ENCODE results near the gene LHFPL3. TPM values are rescaled to one million over a fixed set of nuclear protein-coding genes. Genes with fewer than 3 reads are reported as not detected.

Gene LHFPL3
- polyA plus RNA-seq, 1 of the 3 experiments (the other 2 are of a cell fraction): not detected

DNA sequence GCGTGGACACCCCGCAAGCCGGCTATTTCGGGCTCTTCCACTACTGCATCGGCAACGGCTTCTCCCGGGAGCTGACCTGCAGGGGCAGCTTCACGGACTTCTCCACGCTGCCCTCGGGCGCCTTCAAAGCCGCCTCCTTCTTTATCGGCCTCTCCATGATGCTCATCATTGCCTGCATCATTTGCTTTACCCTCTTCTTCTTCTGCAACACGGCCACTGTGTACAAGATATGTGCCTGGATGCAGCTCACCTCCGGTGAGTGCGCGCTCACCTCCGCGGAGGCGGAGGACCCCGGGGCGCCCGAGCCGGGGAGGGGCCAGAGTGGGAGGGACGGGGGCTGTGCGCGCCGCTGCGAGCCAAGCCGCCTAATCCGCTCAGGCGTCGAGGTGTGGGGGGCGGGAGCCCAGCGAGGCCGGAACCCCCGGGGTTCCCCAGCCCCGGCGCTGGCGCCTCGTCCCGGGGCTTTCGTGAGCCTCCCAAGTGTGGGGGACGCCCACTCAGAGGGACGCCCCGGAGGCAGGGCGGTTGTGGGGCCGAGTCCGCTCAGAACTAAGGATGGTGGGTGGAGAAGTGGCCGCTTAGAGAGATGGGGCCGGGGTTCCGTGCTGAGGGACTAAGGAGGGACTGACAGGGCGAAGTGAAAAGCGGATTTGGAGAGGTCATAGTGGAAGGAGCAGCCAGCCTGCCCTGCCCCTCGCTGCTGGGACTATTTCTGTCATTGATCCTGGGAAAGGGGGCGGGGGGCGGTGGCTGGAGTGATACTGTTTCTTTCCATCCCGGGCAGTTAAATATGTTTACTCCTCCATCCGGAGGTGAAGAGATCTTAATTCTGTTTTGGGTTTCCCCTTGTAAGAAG lies 795 bp downstream of the LHFPL3 start:
- ChIA-PET POLR2A (interaction anchor here (0.7 kb wide), 1 partner anchor 8 kb away, joined by 3 read pairs; no protein-coding TSS in a partner anchor), CTCF (interaction anchor here (0.9 to 3.0 kb wide), 9 partner anchors 9 to 555 kb away, joined by 3 to 17 read pairs (median 5); no protein-coding TSS in a partner anchor)
- 3% methylated on average over 39 of the region's 59 CpGs for WGBS (ENCODE audit: low lambda C conversion rate)
- Histone ChIP-seq H3F3A (replicated peaks; ENCODE audit: insufficient read depth) (no peaks in the 10 kb centered on the region), H2AFZ (ENCODE audit: low read depth) (peak overlapping the region; percentile 35; the same call in 1 of the 2 replicates), H3K4me2 (peak overlapping the region; percentile 82), H3K4me3 (ENCODE audit: low read depth in 2 of 2, low read length in 1 of 2) (peak overlapping the region; percentile 30 to 57), H3K79me2 (ENCODE audit: insufficient read depth) (no peaks in the 10 kb centered on the region), H3K27me3 (ENCODE audit: insufficient read depth) (peaks cover 43% of the 10 kb centered on the region), H3K9me2 (no peaks in the 10 kb centered on the region), H3K36me3 (replicated peaks in 1 of 2; ENCODE audit: control insufficient read depth in 1 of 2, insufficient read depth in 2 of 2, low read length in 1 of 2) (no peaks in the 10 kb centered on the region), H3K4me1 (ENCODE audit: control insufficient read depth in 1 of 2, insufficient read depth in 2 of 2, low read depth in 1 of 2, low read length in 1 of 2) (peaks cover 0 to 5% of the 10 kb centered on the region in 2 experiments; a peak in 1 of 4 replicates), H3K27ac (ENCODE audit: low read depth in 2 of 2, low read length in 1 of 2) (no peak overlapping the region), H4K20me1 (ENCODE audit: insufficient read depth) (no peaks in the 10 kb centered on the region), H3K9me3 (no peaks in the 10 kb centered on the region), H3K9ac (no peak overlapping the region)
- peak; percentile 62 for DNase-seq
- TF ChIP-seq EP300 (IDR thresholded peaks at IDR 0.05; ENCODE audit: borderline replicate concordance in 1 of 2, low read depth in 1 of 2, low read length in 1 of 2) (no peak; a peak in 1 of 4 replicates), EZH2phosphoT487 (IDR thresholded peaks at IDR 0.05; ENCODE audit: borderline replicate concordance, low read depth) (no peak), YY1 (IDR thresholded peaks at IDR 0.05; ENCODE audit: low read depth) (no peak), RAD21 (IDR thresholded peaks at IDR 0.05; ENCODE audit: low read length) (no peak), MXI1 (IDR thresholded peaks at IDR 0.05; ENCODE audit: low read depth, low read length) (no peak), PBX3 (IDR thresholded peaks at IDR 0.05) (no peak), POLR2AphosphoS5 (IDR thresholded peaks at IDR 0.05; ENCODE audit: low read depth, low read length) (no peak), JUND (IDR thresholded peaks at IDR 0.05) (no peak), TEAD4 (IDR thresholded peaks at IDR 0.05; ENCODE audit: borderline replicate concordance, insufficient read depth) (no peak), MAX (IDR thresholded peaks at IDR 0.05; ENCODE audit: low read depth) (no peak), RXRA (IDR thresholded peaks at IDR 0.05; ENCODE audit: borderline replicate concordance, low read depth) (no peak), TCF12 (IDR thresholded peaks at IDR 0.05) (no peak), GABPA (IDR thresholded peaks at IDR 0.05; ENCODE audit: low read depth) (no peak), ELF1 (IDR thresholded peaks at IDR 0.05) (no peak), RFX5 (IDR thresholded peaks at IDR 0.05; ENCODE audit: low read length) (no peak), SMC3 (IDR thresholded peaks at IDR 0.05; ENCODE audit: low read depth, low read length) (no peak), NRF1 (IDR thresholded peaks at IDR 0.05; ENCODE audit: low read depth, low read length) (no peak), ZBTB33 (IDR thresholded peaks at IDR 0.05; ENCODE audit: borderline replicate concordance, low read depth) (no peak)
- TF ChIP-seq, protein P1, sequence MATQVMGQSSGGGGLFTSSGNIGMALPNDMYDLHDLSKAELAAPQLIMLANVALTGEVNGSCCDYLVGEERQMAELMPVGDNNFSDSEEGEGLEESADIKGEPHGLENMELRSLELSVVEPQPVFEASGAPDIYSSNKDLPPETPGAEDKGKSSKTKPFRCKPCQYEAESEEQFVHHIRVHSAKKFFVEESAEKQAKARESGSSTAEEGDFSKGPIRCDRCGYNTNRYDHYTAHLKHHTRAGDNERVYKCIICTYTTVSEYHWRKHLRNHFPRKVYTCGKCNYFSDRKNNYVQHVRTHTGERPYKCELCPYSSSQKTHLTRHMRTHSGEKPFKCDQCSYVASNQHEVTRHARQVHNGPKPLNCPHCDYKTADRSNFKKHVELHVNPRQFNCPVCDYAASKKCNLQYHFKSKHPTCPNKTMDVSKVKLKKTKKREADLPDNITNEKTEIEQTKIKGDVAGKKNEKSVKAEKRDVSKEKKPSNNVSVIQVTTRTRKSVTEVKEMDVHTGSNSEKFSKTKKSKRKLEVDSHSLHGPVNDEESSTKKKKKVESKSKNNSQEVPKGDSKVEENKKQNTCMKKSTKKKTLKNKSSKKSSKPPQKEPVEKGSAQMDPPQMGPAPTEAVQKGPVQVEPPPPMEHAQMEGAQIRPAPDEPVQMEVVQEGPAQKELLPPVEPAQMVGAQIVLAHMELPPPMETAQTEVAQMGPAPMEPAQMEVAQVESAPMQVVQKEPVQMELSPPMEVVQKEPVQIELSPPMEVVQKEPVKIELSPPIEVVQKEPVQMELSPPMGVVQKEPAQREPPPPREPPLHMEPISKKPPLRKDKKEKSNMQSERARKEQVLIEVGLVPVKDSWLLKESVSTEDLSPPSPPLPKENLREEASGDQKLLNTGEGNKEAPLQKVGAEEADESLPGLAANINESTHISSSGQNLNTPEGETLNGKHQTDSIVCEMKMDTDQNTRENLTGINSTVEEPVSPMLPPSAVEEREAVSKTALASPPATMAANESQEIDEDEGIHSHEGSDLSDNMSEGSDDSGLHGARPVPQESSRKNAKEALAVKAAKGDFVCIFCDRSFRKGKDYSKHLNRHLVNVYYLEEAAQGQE (IDR thresholded peaks at IDR 0.05; ENCODE audit: low read depth, low read length): no peak

Data from SK-N-SH (cell line).